HG03175 (cell line): ENCODE data around the gene ACHE.

Source experiments
- ATAC-seq: cut with Tn5 transposase; IDR thresholded peaks from one replicate; pipeline ENCODE4 v1.9.1; 2021; ENCODE audit warnings: mild to moderate bottlenecking, moderate library complexity; ENCODE audit not compliant: unreplicated experiment

Gene ACHE

DNA sequence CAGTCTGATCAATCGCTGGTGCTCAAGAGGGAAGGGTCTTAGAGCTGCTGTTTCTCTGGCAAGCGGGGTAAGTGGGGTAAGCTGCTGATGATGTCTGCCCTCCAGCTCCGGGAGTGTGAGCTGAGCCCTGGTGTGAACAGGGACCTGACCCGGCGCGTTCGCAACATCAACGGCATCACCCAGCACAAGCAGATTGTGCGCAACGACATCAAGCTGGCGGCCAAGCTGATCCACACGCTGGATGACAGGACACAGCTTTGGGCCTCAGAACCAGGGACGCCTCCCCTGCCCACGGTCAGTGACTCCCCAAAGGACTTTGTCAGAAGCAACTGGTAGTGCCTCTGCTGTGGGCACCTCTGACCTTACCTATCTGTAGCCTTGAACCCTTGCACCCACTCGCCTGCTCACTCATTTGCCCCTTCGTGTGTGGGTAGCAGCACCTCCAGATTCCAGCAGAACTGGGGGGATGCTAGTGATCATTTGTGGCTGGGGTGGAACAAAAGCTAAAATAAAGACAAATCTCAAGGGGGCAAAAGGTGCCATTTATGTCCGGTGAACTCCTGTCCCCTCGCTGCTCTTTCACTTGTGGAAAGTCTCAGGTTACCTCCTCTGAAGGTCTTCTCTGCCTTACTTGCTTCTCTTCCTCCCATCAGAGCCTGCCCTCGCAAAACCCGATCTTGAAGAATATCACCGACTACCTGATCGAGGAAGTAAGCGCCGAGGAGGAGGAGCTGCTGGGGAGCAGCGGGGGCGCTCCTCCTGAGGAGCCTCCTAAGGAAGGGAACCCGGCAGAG is 9.3 kb downstream of the ACHE start:
- ATAC-seq: no peak

DNA sequence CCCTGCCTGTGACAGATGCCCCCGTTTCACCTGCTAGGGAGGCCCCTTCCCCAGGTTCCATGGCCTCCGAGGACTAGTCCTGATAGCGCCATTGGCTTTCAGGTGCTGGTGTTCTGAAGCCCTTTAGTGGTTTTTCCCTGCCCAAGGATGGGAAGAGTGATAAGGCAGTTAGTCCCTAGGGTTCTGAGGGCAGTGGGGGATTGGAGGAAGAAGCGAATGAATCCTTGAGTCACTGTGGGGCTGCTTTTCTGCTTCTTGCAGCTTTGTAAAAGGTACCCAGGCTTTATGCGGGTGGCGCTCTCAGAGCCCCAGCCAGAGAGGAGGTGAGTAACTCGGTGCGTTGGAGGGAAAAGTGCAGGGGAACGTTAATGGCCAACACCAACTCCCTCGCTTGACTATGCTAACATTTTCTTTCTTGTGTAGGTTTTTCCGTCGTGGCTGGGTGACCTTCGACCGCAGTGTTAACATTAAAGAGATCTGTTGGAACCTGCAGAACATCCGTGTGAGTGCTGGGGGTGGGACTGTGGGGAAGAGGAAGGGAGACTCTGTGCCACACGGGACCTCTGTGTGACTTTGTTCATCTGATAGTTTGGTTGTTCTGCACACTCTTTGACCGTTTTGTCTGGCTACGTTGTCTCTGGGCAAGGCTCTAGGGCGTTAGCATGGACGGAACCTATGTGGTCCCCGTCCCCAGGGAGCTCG is 10.1 kb downstream of the ACHE start:
- ATAC-seq: no peak

DNA sequence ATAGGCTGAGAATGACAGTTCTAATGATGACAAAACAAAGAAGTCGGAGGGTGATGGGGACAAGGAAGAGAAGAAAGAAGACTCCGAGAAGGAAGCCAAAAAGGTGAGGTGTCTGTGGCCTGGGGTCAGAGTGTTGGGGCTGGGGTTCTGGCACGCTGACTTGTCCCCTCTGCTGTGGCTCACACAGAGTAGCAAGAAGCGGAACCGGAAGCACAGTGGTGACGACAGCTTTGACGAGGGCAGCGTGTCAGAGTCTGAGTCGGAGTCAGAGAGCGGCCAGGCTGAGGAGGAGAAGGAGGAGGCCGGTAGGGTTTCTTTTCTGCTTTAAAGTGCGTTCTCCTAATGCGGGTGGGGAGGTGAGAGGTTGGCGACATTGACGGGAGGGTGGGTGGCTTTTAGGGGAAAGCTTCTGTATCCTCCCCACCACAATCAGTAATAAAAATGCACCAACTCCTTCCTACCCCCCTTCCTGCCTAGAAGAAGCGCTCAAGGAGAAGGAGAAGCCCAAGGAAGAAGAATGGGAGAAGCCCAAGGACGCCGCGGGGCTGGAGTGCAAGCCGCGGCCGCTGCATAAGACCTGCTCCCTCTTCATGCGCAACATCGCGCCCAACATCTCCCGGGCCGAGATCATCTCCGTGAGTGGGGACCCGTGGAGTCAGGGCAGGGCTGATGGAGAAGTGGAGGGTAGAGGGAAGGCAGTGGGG is 10.8 kb downstream of the ACHE start:
- no peak for ATAC-seq

DNA sequence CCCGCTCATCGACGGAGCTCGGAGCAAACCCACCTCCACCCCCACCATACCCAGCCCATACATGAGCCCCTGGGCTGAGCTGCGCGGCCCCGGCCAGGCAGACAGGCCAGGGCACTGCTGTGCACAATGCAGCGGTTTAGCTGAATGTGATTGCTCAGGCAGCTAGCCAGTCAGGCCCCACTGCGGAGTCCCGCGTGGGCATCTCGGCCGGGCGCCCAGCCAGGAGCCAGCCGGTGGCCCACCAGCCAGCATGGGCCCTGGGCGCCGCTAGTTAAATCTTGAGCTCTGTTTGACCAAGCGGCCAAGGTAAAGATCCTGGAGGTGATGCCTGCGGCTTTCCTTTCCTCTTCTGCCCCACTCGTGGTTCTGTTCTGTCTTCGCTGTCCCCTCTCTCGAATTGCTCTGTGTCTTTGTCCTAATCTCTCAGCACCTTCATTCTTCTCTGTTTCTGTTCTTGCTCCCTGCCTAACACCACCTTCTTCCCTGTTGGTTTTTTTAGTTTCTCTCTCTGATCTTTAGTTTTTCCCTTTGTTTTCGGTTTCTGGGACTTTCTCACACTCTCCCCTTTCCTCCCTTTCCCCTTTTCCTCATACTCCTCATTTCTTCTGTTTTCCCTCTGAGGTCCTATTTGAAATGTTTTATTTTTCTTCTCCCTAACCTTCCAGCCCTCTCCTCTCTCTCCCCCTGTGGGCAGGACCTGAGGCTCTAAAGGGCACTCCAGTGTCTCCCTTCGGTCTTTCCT is 12.7 kb downstream of the ACHE start:
- no peak for ATAC-seq

DNA sequence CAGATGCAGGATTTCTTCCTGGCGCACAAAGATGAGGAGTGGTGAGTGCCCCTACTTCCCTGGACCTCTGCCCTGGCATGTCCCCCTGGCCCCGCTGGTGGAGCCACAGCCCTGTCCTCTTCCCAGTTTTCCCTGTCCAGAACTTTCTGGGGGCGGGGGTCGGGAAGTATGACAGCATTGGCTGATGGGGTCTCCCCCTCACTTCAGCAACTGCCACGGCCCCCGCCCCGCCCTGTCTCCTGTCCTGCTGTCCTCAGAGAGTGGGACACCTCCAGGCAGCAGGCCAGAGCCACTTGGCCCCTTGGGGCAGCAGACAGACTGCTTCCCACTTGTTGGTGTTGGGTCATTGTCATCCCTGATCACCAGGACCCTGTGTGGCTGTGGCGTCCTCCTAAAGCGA is 13.5 kb downstream of the ACHE start:
- ATAC-seq: no peak

DNA sequence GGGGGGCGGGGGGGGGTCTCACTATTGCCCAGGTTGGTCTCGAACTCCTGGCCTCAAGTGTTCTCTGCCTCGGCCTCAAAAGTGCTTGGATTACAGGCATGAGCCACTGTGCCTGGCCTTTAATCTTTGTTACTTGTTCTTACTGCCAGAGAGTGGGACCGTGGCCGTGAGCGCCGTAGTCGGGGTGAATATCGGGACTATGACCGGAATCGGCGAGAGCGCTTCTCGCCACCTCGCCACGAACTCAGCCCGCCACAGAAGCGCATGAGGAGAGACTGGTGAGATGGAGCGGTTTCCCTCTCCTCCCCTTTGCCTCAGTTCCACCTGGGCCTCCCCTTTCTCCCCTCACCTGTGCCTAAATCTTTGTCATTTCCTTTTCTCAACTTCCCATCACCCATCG is 14.6 kb downstream of the ACHE start:
- no peak for ATAC-seq

DNA sequence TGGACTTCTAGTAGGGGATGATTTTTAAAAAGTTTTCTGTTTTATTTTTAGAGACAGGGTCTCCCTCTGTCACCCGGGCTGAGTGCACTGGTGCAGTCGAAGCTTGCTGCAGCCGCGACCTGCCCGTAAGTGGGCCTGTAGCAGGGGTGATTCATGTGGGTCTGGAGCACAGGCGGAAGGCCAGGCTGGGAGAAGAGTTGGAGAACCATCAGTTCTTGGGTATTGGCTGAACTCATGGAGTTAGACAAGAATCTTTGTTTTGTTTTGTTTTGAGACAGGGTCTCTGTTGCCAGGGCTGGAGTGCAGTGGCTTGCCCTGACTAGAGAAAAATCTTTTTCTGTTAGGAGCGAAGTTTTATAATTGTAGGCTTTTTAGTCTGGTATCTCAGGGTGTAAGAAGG is 15.0 kb downstream of the ACHE start:
- no peak for ATAC-seq

DNA sequence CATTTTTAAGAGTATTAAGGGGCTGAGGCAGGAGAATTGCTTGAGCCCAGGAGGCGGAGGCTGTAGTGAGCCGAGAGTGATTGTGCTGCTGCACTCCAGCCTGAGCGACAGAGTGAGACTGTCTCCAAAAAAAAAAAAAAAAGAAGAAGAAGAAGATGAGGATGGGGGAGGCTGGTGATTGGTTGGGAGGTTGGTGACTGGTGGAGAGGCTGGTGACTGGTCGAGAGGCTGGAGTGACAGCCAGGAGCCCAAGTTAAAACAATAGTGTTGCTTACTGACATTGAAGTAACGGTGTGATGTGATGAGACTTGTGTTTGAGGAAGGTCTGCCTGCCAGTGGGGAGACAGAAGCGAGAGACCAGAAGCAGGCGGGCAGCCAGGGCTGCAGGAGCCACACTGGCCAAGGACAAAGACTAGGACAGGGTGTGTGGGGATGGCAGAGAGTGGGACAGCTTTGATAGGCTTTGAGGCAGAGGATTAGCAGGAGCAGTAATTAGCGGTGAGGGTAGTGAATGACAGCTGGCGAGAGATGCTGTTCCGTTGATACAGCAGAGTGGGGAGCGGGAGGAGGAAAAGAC is 15.9 kb downstream of the ACHE start:
- no peak for ATAC-seq

DNA sequence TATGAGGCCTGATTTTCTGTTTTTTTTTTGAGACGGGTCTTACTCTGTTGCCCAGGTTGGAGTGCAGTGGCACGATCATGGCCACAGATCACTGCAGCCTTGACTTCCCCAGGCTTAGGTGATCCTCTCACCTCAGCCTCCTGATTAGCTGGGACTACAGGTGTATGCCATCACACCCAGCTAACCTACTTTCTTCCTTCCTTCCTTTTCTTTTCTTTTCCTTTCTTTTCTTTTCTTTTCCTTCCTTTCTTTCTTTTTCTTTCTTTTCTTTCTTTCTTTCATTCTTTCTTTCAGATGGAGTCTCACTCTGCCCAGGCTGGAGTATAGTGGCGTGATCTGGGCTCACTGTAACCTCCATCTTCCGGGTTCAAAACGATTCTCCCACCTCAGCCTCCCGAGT is 17.0 kb downstream of the ACHE start:
- ATAC-seq: no peak

DNA sequence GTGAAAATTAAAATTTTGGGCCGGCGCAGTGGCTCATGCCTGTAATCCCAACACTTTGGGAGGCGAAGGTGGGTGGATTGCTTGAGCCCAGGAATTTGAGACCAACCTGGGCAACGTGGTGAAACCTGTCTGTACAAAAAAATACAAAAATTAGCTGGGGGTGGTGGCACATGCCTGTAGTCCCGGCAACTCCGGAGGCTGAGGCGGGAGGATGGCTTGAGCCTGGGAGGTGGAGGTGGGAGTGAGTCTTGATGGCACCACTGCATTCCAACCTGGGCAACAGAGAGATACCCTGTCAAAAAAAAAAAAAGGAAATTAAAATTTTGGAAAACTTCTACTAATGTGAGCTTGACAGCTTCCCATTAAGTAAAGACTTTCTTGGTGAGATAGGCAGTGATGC is 17.7 kb downstream of the ACHE start:
- ATAC-seq: no peak

DNA sequence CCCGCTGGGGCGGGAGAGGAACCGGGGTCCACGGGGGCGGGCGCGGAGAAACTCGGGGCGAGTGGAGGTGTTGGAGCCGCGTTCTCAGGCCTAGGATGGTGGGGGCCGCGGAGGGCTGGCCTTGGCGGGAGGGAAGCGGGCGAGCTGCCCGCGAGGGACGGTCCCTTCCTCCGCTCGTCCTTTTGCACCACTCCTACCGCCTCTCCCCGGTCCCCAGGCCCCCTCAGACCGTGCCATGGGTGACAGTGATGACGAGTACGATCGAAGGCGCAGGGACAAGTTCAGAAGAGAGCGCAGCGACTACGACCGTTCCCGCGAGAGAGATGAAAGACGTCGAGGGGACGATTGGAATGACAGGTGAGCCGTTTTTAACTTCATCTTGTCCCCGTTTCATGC is 20.3 kb downstream of the ACHE start:
- peak; percentile 18 for ATAC-seq

DNA sequence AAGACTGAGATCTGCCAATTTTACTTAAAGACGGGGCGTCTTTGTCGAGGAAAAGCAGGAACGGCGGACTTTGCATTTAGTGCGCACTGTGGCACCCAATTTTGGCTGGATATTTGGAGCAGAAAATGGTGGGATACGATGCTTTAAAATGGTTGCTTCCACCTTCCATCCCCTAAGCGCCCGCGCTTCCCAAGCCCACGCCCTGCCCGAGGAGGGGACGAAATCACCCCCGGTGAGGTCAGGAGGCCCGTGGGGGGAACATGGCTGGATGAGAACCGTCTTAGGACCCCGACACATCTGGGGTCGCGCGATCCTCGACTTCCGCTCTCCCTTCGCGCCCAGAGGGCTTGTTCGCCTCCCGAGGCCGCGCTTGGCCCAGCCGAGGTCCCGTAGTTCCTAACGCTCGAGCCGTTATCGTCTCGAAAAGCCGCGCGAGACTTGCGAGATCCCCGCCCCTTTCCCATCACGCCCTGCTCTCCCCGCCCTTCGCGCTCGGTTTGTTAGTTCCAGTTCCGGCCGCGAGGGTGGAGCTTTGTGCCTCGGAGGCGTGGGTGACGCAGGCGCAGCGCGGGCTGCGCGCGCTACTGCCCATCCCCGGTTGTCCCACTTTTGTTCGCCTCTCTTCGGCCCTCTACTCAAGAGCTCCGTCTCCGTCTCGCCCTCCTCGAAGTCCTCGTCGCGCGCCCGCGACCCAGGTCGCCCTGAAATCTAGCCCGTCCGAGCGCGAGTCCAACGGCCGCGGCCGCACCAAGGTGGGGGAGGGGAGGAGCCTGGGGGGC is 20.9 kb downstream of the ACHE start, which contains the start of gene SRRT:
TSS of gene SRRT (plus strand) at position 527 of the 779 bp plus-strand sequence. CDS start 488 bp downstream, outside the sequence.
- ATAC-seq: peak; percentile 94

DNA sequence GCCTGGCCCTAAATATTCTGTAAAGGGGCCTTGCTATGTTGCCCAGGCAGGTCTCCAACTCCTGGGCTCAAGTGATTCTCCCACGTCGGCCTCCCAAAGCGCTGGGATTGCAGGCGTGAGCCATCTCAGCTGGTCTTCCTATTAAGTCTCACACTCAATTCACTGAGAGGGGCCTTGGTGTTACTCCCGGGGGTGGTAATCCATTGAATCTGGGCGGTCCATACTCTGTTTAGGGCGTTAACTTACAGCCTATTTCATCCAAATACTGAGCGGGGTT is 21.4 kb downstream of the ACHE start:
- no peak for ATAC-seq

DNA sequence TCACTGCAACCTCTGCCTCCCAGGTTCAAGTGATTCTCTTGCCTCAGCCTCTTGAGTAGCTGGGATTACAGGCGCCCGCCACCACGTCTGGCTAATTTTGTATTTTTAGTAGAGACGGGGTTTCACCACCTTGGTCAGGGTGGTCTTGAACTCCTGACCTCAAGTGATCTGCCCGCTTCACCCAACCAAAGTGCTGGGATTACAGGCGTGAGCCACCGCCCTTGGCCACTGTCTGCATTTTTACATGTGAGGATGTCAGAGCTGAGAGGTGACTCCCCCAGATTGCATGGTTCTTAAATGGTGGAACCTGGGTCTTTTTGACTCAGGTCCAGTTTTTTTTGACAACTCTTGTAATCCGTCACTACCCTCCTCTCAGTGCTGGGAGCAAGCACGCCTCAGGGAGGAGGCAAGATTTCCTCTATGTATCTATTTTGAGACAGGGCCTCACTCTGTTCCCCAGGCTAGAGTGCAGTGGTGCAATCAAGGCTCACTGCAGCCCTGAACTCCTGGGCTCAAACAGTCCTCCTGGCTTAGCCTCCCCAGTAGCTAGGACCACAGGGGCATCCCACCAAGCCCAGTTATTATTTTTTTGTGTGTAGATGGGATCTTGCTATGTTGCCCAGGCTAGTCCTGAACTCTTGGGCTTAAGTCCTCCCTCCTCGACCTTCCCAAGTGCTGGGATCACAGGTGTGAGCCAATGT is 21.9 kb downstream of the ACHE start:
- no peak for ATAC-seq

DNA sequence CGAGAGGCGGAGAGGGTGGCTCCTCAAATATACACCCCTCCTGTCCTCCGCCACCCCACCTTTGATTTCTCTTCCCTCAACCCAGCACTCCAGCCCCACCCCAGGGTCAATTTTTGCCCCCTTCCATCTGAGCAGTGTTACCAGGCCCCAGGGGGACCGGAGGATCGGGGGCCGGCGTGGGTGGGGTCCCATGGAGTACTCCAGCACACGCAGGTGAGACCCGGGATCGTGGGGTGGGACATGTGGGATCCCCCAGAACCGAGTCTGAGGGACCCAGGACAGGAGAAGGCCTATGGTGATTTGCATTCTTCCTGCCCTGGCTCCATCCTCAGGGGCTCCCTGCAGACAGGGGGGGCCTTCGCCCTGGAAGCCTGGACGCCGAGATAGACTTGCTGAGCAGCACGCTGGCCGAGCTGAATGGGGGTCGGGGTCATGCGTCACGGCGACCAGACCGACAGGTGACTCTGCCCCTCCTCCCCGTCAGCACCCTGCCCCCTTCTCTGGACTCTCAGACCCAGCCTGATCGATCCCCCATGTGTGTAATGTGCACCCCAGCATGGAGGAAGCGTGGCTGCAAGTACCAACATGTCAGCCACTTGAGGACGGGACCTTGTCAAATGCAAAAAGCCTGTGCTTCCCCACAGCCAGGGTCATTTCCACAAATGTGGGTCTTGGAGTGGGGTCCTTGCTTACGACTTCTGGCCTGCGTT is 27.8 kb downstream of the ACHE start:
- ATAC-seq: peak; percentile 24

DNA sequence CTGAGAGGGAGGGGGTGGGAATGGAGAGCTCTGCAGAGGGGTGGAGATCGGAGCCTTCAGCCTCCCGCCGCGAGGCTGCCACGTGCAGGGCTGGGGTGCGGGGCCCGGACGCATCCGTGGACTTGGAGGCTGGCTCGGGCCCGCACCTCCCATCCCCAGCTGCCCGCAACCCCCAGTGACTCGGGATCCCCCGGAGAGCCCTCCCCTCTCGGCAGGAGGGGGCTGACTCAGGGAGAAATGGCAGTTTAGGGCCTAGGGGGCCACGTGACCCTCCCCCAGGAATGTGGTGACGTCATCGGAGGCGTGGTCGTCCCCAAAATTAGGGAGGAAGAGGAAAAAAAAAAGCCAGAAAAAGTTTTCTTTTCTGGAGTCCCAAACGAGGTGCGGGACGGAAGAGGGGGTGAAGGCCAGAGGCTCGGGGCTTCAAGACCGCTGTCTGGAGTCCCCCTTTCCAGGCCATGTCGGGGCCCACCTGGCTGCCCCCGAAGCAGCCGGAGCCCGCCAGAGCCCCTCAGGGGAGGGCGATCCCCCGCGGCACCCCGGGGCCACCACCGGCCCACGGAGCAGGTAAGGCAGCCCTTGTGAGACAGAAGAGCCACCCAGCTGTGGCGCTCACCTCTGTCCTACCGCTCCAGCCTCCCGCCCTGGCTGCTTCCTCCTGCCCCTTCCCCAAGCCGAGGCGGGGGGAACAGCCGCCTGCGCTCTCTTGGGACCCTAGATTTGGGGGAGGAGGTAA is 28.5 kb downstream of the ACHE start, which contains the start of gene TRIP6:
TSS of gene TRIP6 (plus strand) at position 348 of the 736 bp plus-strand sequence. CDS start at position 459, 111 bp downstream.
- peak; percentile 41 for ATAC-seq

DNA sequence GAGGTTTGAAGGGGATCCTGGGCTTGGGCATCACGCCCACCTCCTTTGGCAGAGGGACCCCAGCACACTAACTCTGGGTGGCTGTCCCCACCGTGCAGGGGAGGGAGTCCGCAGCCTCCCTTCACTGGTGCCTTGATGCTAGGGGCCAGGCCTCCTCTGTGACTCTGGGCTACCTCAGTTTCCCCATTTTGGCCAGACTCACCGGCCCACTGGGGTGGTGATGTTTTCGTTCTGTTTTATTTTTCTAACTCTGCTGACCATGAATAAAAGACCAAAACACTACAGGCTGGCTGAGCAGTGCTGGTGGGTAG is 29.0 kb downstream of the ACHE start:
- ATAC-seq: no peak
